Measurements from ENCODE around the gene CCDC66. TPM values are rescaled to one million over a fixed set of nuclear protein-coding genes. Genes with fewer than 3 reads are reported as not detected.

Gene CCDC66
- total RNA-seq, 1 experiment from 2014 or later, result 32.0 TPM

DNA sequence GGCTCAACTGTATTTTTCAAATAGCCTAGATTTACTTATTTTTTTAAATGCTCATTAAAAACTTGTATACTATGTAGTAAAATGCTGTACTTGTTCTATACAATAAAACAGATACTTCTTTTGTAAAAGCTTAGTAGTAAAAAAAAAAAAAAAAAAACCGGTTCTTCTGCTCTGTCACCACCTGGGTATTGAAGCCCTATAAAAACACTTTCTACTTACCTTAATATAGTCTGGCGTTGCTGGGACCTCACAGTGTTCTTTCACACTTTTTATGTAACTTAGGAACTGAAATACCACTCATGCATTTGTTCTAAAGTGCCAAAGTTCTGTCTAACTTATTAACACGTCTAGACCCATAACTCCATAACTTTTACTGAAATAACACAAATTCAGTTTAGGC, 64.7 kb downstream of the CCDC66 start:
- H3K27ac ChIP-seq (ENCODE audit: insufficient read length, low read depth, low read length), result no peak overlapping the region
- H3K14ac ChIP-seq (ENCODE audit: insufficient read depth, low read length), result no peak overlapping the region
- TF ChIP-seq, protein P1, sequence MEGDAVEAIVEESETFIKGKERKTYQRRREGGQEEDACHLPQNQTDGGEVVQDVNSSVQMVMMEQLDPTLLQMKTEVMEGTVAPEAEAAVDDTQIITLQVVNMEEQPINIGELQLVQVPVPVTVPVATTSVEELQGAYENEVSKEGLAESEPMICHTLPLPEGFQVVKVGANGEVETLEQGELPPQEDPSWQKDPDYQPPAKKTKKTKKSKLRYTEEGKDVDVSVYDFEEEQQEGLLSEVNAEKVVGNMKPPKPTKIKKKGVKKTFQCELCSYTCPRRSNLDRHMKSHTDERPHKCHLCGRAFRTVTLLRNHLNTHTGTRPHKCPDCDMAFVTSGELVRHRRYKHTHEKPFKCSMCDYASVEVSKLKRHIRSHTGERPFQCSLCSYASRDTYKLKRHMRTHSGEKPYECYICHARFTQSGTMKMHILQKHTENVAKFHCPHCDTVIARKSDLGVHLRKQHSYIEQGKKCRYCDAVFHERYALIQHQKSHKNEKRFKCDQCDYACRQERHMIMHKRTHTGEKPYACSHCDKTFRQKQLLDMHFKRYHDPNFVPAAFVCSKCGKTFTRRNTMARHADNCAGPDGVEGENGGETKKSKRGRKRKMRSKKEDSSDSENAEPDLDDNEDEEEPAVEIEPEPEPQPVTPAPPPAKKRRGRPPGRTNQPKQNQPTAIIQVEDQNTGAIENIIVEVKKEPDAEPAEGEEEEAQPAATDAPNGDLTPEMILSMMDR (conservative IDR thresholded peaks at IDR 0.05), result no peak
- no peak overlapping the region for H3K23ac ChIP-seq (ENCODE audit: insufficient read length, low read depth, low read length)
- H3K27ac Mint-ChIP-seq, result 0 out of 7 replicates have a peak overlapping the region, but pooled peaks of 1 of the 3 experiments have one; percentile 79
- no peak overlapping the region for H4K5ac ChIP-seq (ENCODE audit: insufficient read length, low read depth, low read length)
- no peak overlapping the region for H3K9ac ChIP-seq (ENCODE audit: extremely low read depth, insufficient read length, low read length)
- H3K27me3 Mint-ChIP-seq (ENCODE audit: low read depth), result no peaks in the 10 kb centered on the region
- H3K79me1 ChIP-seq (ENCODE audit: insufficient read depth, low read depth, low read length, poor library complexity, severe bottlenecking), result no peaks in the 10 kb centered on the region
- H2AK5ac ChIP-seq (ENCODE audit: insufficient read length, low read length), result no peak overlapping the region
- no peak overlapping the region for H2BK20ac ChIP-seq (ENCODE audit: low read depth, low read length, poor library complexity, severe bottlenecking)
- no peak for DNase-seq
- H3K4me2 ChIP-seq (ENCODE audit: insufficient read depth, insufficient read length, low read length), result no peak overlapping the region
- no peaks in the 10 kb centered on the region for H3K4me1 ChIP-seq (ENCODE audit: insufficient read depth, low read length)
- H4K20me1 ChIP-seq (ENCODE audit: control insufficient read depth, insufficient read depth, insufficient read length), result no peaks in the 10 kb centered on the region
- no peak overlapping the region for H2BK120ac ChIP-seq (ENCODE audit: low read depth, low read length, poor library complexity, severe bottlenecking)
- H3K36me3 Mint-ChIP-seq (ENCODE audit: insufficient read depth in 1 of 3, low read depth in 3 of 3), result peaks cover 22 to 80% (median 65%) of the 10 kb centered on the region in 3 experiments; a peak in 6 of 7 replicates
- no peaks in the 10 kb centered on the region for H3K9me3 Mint-ChIP-seq
- H3K56ac ChIP-seq (ENCODE audit: insufficient read length, low read depth, low read length), result no peak overlapping the region
- WGBS (ENCODE audit: extremely low coverage, insufficient read length, low lambda C conversion rate), result no CpG with 5 or more reads among the region's 3 CpGs
- no peak overlapping the region for H4K91ac ChIP-seq (ENCODE audit: insufficient read length, low read depth, low read length)
- H3K4me1 Mint-ChIP-seq, result peaks cover 1 to 4% of the 10 kb centered on the region in 2 experiments; a peak in 3 of 4 replicates
- no peaks in the 10 kb centered on the region for H3K9me3 ChIP-seq (ENCODE audit: control insufficient read depth, low read depth, low read length)
- H2AFZ ChIP-seq (ENCODE audit: low read length), result no peak overlapping the region
- no peaks in the 10 kb centered on the region for H3K79me2 ChIP-seq (ENCODE audit: insufficient read depth, low read length)
- no peaks in the 10 kb centered on the region for H3K23me2 ChIP-seq (ENCODE audit: insufficient read length, low read depth, low read length, poor library complexity, severe bottlenecking)
- no peak overlapping the region for H2BK12ac ChIP-seq (ENCODE audit: insufficient read length, low read depth, low read length)
- no peak overlapping the region for H3K4me3 Mint-ChIP-seq
- H3K27me3 ChIP-seq (ENCODE audit: insufficient read depth, low read length), result no peaks in the 10 kb centered on the region
- no peak overlapping the region for H4K8ac ChIP-seq (replicated peaks; ENCODE audit: insufficient read length, low read depth, low read length)
- no peak overlapping the region for H2BK15ac ChIP-seq (ENCODE audit: low read depth, low read length)
- no peak overlapping the region for H3K18ac ChIP-seq (ENCODE audit: insufficient read length, low read depth, low read length)
- no peak overlapping the region for H3K4ac ChIP-seq (ENCODE audit: low read depth, low read length)
- no peak overlapping the region for H3T11ph ChIP-seq (ENCODE audit: low read length)
- no peak overlapping the region for H2BK5ac ChIP-seq (ENCODE audit: insufficient read length, low read length)

Data from H9 (cell line).